Epithelial cell of proximal tubule (primary cell): ENCODE measurements around the gene LEKR1. TPM values are rescaled to one million over a fixed set of nuclear protein-coding genes. Genes with fewer than 3 reads are reported as not detected.

Experiments used
- DNase-seq: peaks from one replicate; pipeline ENCODE4 v3.0.0-alpha.2; 2011; ENCODE audit warnings: low read depth
- H3K4me3 ChIP-seq: 2 replicates; pipeline ENCODE4 v1.5.1; 2011; ENCODE audit warnings: low read depth, mild to moderate bottlenecking, low read length
- CTCF ChIP-seq: conservative IDR thresholded peaks from 2 replicates; pipeline ENCODE4 v1.5.1; 2012; ENCODE audit warnings: low read depth, mild to moderate bottlenecking, low read length
- total RNA-seq: library from RNA; depleted of rRNA; stranded (reverse); fragments of >200 nt; gene quantifications from 2 replicates; pipeline ENCODE4 v1.2.3, GENCODE V29; 2015

The LEKR1 gene
- total RNA-seq = 0.06 and 0.43 TPM in 2 replicates

- DNase-seq = peak; percentile 68
- TF ChIP-seq CTCF = no peak
- H3K4me3 ChIP-seq = peak within 1 kb of the TSS; percentile 70
These were observed at the start of gene LEKR1 for GRCh38 chr3:156826144-156826895. Gene LEKR1, plus strand, starts transcription at chr3:156826353. Its CDS starts 2,977 bp downstream, at chr3:156829330.

DNA sequence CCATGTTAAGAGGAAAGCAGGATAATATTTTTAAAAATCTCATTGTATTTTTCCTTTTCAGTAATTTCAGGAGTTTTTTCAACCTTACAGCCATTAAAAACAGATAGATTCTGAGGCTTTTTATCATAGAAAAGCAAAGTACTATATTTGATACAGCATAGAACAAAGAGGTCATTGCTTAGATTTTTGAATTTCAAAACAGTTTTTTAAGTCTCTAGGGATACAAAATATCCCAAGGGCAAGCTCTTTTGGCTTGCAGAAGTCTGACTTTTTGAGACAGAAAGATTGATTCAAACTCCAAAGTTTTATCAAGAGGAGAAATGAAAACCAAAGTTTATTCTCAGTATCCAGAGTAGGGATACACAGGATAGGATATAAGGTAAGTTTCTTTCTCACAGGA is 49.3 kb upstream of the LEKR1 start:
- no peak overlapping the region for H3K4me3 ChIP-seq
- TF ChIP-seq CTCF = no peak
- DNase-seq = no peak

- H3K4me3 ChIP-seq = no peak overlapping the region
- TF ChIP-seq CTCF = no peak
- DNase-seq = no peak
These were observed 44.6 kb upstream of the LEKR1 start for GRCh38 chr3:156781310-156782230.

DNA sequence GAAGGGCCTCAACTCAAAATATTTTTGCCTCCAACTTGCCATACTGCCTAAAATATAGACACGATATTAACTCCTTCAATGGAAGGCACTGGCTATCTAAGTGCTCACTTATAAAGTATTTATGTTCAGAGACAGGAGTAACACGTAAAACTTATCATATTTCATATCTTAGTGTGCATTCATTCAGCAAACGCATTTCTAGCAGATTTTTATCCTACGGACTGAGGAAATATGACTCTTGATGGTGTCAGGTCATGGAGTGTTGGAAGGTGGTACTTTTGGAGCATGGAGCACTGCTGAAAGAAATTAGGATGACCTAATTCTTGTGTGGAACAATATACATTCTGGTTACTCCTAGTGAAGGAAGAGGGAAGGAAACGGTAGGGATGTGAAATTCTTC is 43.8 kb upstream of the LEKR1 start:
- DNase-seq = no peak
- TF ChIP-seq CTCF = no peak
- no peak overlapping the region for H3K4me3 ChIP-seq

- TF ChIP-seq CTCF = no peak
- H3K4me3 ChIP-seq = no peak overlapping the region
- no peak for DNase-seq
These were observed 43.2 kb upstream of the LEKR1 start for GRCh38 chr3:156782921-156783320.

- no peak for DNase-seq
- TF ChIP-seq CTCF = no peak
- no peak overlapping the region for H3K4me3 ChIP-seq
These were observed 39.2 kb upstream of the LEKR1 start for GRCh38 chr3:156787001-156787400.
